ENCODE measurements around the gene PDX1.

PDX1 gene

DNA sequence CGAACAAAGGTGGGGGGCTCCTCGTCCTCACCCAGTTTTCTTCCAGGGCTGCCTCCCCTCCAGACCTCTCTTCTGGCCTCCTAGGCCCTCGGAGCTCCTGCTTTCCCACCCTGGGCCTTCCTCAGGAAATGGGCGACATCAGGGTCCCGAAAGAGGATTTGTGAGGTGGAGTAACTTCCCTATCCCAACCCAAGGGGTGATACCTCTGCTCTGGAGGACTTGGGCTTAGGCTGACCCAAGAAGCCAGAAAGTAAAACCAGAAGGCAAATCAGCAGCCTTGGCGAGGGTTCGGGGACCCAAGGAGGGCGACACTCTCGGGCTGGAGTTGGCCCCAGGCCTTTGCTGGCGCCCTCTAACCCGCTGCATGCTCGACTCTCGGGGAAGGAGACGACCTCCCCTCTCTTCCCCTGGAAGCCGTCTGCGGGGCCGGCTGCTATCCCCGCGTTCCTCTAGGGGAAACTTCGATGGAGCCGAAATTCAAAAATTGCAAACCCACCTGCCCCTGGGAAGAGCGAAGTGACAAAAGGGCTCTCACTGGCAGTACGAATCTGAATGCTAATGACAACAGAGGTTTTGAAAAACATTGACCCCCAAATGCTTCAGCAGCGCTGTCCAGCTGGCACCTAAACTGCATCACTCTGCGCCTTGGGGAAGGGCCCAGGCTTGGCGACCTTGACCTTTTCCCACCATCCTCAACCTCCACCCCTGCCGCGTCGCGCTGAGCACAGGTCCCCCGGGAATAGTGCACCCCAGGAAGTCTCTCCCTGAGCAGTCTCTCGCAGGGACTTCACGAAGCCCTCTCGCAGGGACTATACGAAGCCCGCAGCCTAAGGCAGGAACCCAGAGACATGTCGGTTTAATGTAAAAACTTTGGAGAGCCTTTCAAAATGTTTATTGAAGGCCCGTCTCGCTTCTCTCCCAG is 2.4 kb downstream of the PDX1 start:
- no peak for DNase-seq (ENCODE audit: extremely low read depth in 1 of 2, low read depth in 1 of 2)

DNA sequence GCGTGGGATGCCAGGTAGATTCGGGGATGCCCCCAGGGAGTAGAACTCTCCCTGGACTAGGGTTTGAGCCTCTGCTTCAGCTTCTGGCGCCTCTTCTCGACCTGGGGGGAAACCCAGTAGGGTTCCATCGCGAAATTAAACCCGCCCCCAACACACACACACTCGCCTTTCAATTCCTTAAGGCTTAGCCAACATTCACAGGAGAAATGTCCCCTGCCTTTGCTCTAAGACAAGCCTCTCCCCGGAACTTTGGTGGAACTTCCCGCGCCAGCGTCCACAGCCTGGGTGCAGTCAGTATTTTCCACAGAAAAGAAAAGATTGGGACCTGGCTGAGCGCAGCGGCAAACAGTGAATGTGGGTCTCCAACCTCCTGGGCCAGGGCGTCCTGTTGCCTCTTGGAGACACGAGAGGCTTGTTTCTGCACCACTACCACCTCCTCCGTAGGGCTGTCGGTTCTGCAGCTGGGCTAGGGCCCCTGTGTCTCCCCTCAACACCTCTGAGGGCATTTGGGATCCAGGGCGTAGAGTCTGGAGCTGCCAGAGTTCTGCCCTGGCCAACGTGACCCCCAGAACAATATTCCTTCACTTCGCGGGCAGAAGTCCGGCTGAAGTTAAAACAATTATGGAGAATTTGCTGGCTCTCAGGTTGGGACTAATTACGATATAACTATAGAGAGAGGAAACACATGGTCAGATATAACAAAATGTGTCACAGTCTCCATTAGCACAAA is 3.2 kb downstream of the PDX1 start:
- DNase-seq (ENCODE audit: extremely low read depth in 1 of 2, low read depth in 1 of 2): no peak

- no peak for DNase-seq (ENCODE audit: extremely low read depth in 1 of 2, low read depth in 1 of 2)
Measured at GRCh38 chr13:27923794-27924528, 4.2 kb downstream of the PDX1 start.

DNA sequence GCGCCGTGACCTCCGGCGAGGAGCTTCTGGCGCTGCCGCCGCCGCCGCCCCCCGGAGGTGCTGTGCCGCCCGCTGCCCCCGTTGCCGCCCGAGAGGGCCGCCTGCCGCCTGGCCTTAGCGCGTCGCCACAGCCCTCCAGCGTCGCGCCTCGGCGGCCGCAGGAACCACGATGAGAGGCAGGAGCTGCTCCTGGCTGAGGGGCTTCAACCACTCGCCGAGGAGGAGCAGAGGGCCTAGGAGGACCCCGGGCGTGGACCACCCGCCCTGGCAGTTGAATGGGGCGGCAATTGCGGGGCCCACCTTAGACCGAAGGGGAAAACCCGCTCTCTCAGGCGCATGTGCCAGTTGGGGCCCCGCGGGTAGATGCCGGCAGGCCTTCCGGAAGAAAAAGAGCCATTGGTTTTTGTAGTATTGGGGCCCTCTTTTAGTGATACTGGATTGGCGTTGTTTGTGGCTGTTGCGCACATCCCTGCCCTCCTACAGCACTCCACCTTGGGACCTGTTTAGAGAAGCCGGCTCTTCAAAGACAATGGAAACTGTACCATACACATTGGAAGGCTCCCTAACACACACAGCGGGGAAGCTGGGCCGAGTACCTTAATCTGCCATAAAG is 4.8 kb downstream of the PDX1 start:
- no peak for DNase-seq (ENCODE audit: extremely low read depth in 1 of 2, low read depth in 1 of 2)

DNA sequence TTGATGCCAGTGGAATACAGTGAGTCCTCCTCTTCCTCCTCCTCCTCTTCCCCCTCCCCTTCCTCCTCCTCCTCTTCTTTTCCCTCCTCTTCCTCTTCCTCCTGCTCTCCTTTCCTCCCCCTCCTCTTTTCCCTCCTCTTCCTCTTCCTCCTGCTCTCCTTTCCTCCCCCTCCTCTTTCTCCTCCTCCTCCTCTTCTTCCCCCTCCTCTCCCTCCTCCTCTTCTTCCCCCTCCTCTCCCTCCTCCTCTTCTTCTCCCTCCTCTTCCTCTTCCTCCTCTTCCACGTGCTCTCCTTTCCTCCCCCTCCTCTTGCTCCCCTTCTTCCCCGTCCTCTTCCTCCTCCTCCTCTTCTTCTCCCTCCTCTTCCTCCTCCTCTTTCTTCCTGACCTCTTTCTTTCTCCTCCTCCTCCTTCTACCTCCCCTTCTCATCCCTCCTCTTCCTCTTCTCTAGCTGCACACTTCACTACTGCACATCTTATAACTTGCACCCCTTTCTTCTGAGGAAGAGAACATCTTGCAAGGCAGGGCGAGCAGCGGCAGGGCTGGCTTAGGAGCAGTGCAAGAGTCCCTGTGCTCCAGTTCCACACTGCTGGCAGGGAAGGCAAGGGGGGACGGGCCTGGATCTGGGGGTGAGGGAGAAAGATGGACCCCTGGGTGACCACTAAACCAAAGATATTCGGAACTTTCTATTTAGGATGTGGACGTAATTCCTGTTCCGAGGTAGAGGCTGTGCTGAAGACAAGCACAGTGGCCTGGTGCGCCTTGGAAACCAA is 5.6 kb downstream of the PDX1 start:
- no peak for DNase-seq (ENCODE audit: extremely low read depth in 1 of 2, low read depth in 1 of 2)

DNA sequence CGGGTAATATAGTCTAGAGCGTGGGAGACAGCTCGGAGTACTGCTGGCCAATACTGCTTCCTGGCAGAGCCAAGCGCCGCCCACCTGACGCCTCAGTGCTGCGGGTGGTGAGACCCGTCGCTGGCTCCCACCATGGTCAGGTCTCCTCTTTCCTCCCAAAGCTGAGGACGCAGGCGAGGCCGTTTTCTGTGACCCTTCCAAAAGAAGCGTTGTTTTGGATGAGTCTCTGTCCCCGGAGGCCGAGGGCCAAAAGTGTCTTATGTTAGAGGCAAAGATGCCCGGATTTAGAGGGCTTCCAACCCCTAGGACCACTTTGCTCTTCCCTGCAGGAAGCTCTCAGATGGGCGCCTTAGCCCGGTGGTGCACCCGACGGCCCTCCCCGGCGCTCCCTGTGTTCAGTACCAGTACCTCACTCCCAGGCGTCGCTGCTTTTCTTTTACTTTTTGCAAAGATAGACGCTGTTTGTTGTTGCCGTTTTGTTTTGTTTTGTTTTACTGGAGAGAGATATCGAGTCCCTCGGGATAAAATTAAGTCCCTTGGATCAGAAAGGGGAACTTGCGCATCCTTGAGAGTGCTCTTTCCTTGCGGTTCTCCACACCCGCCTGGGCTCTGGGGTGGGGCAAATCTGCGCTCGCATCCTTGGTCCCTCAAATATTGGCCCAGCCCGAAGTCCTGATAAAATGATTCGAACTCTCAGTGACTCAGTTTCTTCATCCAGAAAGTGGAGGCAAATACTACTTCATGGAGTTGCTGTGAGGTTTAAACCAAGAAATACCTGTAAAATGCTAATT is 7.0 kb downstream of the PDX1 start:
- no peak for DNase-seq (ENCODE audit: extremely low read depth in 1 of 2, low read depth in 1 of 2)

DNA sequence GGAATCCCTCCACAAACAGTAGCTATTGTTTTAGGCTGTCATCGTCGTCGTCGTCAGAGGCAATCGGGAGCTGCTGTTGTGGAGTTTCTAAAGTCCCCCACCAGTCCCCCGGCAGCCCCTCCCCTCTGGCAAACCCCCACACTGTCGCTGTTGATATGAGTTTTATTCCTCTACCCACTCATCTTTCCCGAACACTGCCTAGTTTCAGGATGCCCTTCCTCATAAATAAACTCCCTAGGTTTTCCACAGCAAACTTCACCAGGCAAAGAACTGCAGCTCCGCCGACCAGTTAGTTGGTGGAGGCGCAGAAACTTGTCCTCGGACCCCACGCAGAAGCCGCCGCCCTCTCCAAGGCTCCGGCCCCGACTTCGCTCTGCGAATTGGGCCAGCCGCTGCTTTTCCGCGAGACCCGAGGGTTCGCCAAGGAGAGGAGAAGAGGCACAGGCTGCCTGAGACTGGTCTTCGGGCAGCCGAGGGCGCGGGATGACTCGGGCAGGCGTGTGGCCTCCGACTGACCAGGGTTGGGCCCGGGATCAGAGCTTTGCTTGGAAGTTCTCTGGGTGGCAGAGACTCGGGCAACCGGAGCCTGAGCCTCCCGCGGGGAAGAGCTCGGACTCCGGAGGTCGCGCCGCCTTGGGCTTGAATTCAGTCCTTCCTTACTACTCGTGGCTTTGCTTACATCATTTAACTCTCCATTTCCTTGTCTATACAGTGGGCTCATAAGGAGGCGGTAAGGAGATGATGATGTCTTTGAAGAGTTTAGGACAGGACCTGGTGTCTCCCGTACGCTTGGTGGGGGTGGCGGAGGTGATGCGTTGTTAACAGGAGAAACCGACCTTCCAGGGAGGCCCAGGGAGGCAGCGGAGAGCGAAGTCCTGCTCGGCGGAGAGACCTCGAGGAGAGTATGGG is 7.9 kb downstream of the PDX1 start:
- no peak for DNase-seq (ENCODE audit: extremely low read depth in 1 of 2, low read depth in 1 of 2)

DNA sequence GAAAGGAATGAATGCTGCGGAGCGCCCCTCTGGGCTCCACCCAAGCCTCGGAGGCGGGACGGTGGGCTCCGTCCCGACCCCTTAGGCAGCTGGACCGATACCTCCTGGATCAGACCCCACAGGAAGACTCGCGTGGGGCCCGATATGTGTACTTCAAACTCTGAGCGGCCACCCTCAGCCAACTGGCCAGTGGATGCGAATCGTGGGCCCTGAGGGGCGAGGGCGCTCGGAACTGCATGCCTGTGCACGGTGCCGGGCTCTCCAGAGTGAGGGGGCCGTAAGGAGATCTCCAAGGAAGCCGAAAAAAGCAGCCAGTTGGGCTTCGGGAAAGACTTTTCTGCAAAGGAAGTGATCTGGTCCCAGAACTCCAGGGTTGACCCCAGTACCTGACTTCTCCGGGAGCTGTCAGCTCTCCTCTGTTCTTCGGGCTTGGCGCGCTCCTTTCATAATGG is 8.6 kb downstream of the PDX1 start:
- DNase-seq (ENCODE audit: extremely low read depth in 1 of 2, low read depth in 1 of 2): no peak

GRCh38 chr13:27928805-27929753 is 9.3 kb downstream of the PDX1 start:
- no peak for DNase-seq (ENCODE audit: extremely low read depth in 1 of 2, low read depth in 1 of 2)

DNA sequence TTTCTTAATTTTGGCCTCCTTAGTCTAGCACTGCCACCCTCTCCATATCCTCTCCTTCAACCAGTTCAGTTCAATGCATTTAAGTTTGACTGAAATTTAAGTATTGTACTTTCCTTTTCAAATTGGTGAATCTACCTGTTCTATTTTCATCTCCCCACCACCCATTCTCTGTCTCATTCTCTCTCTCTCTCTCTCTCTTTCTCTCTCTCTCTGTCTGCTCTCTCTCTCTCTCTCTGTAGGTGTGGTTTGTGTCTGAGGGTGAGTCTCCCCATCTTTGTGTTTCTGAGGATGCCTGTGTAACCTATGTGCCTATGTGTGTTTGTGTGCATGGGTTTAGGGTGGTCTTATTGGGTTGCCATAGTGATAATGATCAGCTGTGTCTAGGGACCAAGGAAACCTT is 10.1 kb downstream of the PDX1 start:
- no peak for DNase-seq (ENCODE audit: extremely low read depth in 1 of 2, low read depth in 1 of 2)

- no peak for DNase-seq (ENCODE audit: extremely low read depth in 1 of 2, low read depth in 1 of 2)
Measured at GRCh38 chr13:27933118-27933517, 13.3 kb downstream of the PDX1 start.

DNA sequence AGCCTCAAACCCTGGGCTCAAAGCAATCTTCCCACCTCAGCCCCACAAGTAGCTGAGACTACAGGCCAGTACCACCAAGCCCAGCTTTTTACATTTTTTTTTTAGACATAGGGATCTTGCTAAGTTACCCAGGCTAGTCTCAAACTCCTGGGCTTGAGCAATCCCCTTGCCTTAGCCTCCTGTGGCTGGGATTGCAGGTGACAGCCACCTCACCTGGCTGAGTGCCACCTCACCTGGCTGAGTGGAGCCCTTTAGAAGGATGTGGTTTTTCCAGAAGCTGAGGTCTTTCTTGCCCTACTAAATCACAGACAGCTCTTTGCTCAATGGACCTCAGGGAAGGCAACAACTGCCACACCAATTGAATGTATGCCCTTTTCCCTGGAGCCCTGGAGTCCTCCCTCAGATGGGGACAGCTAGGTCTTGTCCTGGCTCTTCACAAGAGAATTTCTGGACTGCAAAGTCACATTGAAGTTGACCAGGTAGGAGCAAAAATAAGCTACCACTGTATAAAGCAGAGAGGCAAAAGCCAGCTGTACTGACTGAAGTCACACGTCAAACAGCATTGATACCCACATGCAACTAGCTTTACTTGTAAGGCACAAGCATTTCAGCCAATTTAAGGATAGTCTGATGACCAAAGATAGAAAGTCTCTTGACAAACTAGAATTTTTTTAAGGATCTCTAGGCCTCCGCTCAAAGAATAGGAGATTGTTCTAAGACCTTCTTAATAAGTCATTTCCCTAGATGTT is 14.0 kb downstream of the PDX1 start:
- no peak for DNase-seq (ENCODE audit: extremely low read depth in 1 of 2, low read depth in 1 of 2)

DNA sequence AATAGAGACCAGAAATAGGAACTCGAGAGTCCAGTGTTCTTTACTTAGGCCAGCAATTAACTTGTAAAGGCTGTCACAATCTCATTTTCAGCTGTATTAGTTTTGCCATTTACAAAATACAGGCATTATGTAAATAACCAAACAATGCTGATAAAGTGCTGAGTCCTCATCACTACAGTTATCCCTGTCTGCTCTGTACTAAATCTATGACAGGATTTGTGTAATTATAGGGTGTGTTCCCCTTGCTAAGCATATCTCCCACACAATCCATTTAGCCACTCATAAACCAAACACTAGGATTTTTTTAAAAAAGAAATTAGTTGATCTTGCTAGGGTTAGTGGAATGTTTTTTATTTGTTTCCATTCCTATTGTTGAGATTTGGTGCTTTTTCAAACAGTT is 23.2 kb downstream of the PDX1 start:
- DNase-seq (ENCODE audit: extremely low read depth in 1 of 2, low read depth in 1 of 2): no peak

- DNase-seq (ENCODE audit: extremely low read depth in 1 of 2, low read depth in 1 of 2): no peak
Measured at GRCh38 chr13:27952876-27953675, 33.3 kb downstream of the PDX1 start.

- DNase-seq (ENCODE audit: extremely low read depth in 1 of 2, low read depth in 1 of 2): peak in 1 of 2 donors; percentile 32
Measured at GRCh38 chr13:27953676-27954405, 34.0 kb downstream of the PDX1 start.
